HG03045 (cell line): Measurements from ENCODE around the gene SLC25A43.
A peak's percentile ranks its signal among the peaks of the same experiment; 100 is the strongest.
"Not testable (repeated sequence)": the region's sequence is repeated elsewhere in the genome, so short reads cannot be mapped to it uniquely, and the experiment has no call there.

Source experiments
- ATAC-seq: cut with Tn5 transposase; IDR thresholded peaks from one replicate; pipeline ENCODE4 v1.9.1; 2021; ENCODE audit warnings: mild to moderate bottlenecking, moderate library complexity; ENCODE audit not compliant: unreplicated experiment

Gene SLC25A43

GRCh38 chrX:119406776-119407175 lies 7.6 kb downstream of the SLC25A43 start:
- no peak for ATAC-seq

- no peak for ATAC-seq
Observed at GRCh38 chrX:119407681-119408080, 8.5 kb downstream of the SLC25A43 start.

- ATAC-seq: no peak
Observed at GRCh38 chrX:119410027-119410819, 11.1 kb downstream of the SLC25A43 start.

- no peak for ATAC-seq
Observed at GRCh38 chrX:119410854-119411253, 11.7 kb downstream of the SLC25A43 start.

GRCh38 chrX:119411959-119412358 lies 12.8 kb downstream of the SLC25A43 start:
- no peak for ATAC-seq

- ATAC-seq: no peak
Observed at GRCh38 chrX:119417376-119417775, 18.2 kb downstream of the SLC25A43 start.

GRCh38 chrX:119417842-119418241 lies 18.7 kb downstream of the SLC25A43 start:
- ATAC-seq: no peak

GRCh38 chrX:119419146-119419545 lies 20.0 kb downstream of the SLC25A43 start:
- ATAC-seq: no peak

GRCh38 chrX:119419898-119420297 lies 20.8 kb downstream of the SLC25A43 start:
- ATAC-seq: no peak

GRCh38 chrX:119421016-119421705 lies 22.0 kb downstream of the SLC25A43 start:
- no peak for ATAC-seq

- no peak for ATAC-seq
Observed at GRCh38 chrX:119423631-119424030, 24.5 kb downstream of the SLC25A43 start.

GRCh38 chrX:119424999-119425398 lies 25.9 kb downstream of the SLC25A43 start:
- no peak for ATAC-seq

- ATAC-seq: peak; percentile 77
Observed at GRCh38 chrX:119427024-119427794, 28.1 kb downstream of the SLC25A43 start.

GRCh38 chrX:119427795-119428185 lies 28.7 kb downstream of the SLC25A43 start:
- ATAC-seq: no peak

GRCh38 chrX:119429471-119429870 lies 30.3 kb downstream of the SLC25A43 start:
- no peak for ATAC-seq

GRCh38 chrX:119441295-119441694 lies 42.2 kb downstream of the SLC25A43 start:
- not testable (repeated sequence) for ATAC-seq

GRCh38 chrX:119442286-119442685 lies 43.1 kb downstream of the SLC25A43 start:
- ATAC-seq: no peak

- no peak for ATAC-seq
Observed at GRCh38 chrX:119453202-119453601, 54.1 kb downstream of the SLC25A43 start.

GRCh38 chrX:119455264-119455663 lies 56.1 kb downstream of the SLC25A43 start:
- no peak for ATAC-seq

GRCh38 chrX:119459181-119459580 lies 60.0 kb downstream of the SLC25A43 start:
- ATAC-seq: no peak

- no peak for ATAC-seq
Observed at GRCh38 chrX:119465555-119465954, 66.4 kb downstream of the SLC25A43 start.

GRCh38 chrX:119466970-119467369 lies 67.8 kb downstream of the SLC25A43 start:
- no peak for ATAC-seq
